GM12865 (cell line): Measurements from ENCODE around the gene FERMT2.

Experiments
- DNase-seq: peaks from one replicate; pipeline ENCODE4 v3.0.0; 2010; ENCODE audit warnings: low read depth
- H3K4me3 ChIP-seq: 2 replicates; pipeline ENCODE4 v1.5.1; 2011; ENCODE audit warnings: mild to moderate bottlenecking, low read depth, low read length, control low read depth
- CTCF ChIP-seq: IDR thresholded peaks from 2 replicates; pipeline ENCODE4 v1.5.1; 2011; ENCODE audit warnings: low read length, control low read depth, low read depth, inconsistent platforms; ENCODE audit not compliant: insufficient read depth; ENCODE audit errors: missing control alignments

The FERMT2 gene

DNA sequence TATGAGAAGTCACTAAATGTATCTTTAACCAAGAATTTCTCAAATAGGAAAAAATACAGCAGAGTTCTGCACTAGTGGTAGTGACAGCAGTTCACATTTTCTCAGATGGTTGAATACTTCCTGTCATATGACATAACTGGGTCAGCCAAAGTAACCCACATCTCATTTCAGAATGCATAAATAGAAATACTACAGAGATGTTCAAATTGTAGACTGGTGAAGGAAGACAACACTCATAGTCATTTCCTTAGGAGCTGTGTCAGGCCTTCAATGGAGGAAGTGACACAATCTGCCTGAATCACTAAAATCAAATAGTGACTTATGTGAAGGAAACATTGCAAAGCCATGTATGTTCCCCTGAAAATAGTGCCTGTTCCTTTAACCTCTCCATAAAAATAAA, 32.4 kb downstream of the FERMT2 start:
- peak; percentile 86 for DNase-seq
- no peak for TF ChIP-seq CTCF
- no peak overlapping the region for H3K4me3 ChIP-seq

DNA sequence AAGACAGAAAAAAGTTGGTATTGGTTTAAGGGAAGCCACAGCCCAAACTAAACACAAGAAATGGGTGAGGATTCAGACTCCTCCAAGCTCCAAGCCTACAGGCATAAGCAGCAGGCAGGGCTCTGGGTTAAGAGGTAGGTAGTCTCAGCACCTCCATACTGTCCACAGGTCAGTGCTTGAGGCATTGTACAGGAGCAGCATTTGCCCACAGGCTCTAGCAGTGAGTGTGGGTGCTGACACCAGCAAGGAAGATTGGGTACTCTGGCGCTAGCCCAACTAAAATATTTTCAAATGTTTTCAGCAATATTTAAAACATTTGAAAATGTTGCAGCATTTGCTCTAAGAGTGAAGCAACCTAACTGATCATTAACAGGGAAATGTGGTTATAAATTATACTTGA, 33.1 kb downstream of the FERMT2 start:
- DNase-seq = no peak
- H3K4me3 ChIP-seq = no peak overlapping the region
- TF ChIP-seq CTCF = no peak

- no peak for TF ChIP-seq CTCF
- DNase-seq = no peak
- H3K4me3 ChIP-seq = no peak overlapping the region
Measured at GRCh38 chr14:52914295-52914694, 36.6 kb downstream of the FERMT2 start.

DNA sequence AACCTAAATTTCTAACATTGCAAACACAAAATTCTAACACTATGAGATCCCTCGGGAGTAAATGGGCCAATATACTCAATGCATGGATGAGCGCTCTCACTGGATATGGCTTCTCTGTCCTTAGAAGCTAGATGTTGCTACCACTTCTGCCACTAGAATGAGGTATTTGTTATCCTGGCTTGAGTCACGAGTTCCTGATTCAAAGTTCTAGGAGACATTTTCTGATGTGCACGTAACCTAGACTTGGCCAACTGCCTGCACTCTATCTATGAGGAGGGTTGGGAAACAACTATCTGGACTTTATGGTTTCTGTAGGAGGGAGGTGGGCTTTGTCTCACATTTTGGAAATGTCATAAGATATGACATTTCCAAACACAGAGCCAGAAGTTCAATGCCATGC, 37.6 kb downstream of the FERMT2 start:
- TF ChIP-seq CTCF = no peak
- H3K4me3 ChIP-seq = no peak overlapping the region
- DNase-seq = no peak

DNA sequence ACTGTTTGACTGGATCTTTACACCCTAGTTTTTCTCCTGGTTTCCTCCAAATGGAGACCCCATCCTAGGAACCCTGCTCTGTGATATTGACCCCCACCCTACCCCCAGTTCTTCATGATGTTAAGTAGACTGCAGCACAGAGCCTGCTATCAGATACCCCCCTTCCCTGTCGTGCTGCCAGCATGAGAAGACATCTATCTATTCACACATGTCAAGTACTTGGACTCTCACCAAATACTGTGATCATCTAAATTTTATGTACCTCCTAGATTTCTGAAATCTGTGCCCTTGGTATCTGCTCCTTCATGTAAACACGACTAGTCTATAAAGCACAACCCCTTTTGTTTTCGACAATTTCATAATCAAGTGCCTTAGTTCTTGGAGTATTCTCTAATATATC, 38.9 kb downstream of the FERMT2 start:
- DNase-seq = no peak
- H3K4me3 ChIP-seq = no peak overlapping the region

GRCh38 chr14:52910572-52910971, 40.3 kb downstream of the FERMT2 start:
- TF ChIP-seq CTCF = no peak
- no peak for DNase-seq
- H3K4me3 ChIP-seq = no peak overlapping the region

More for the DNA sequence above, 38.9 kb downstream of the FERMT2 start:
- TF ChIP-seq CTCF = no peak

GRCh38 chr14:52907949-52908348, 42.9 kb downstream of the FERMT2 start:
- no peak for TF ChIP-seq CTCF
- H3K4me3 ChIP-seq = no peak overlapping the region
- DNase-seq = no peak
